H9 (cell line): ENCODE data around the gene GOLT1A. TPM values are rescaled to one million over a fixed set of nuclear protein-coding genes. Genes with fewer than 3 reads are reported as not detected.

Experiments used
- DNase-seq: peaks from one replicate; pipeline ENCODE4 v3.0.0-alpha.2; 2017
- H2AFZ ChIP-seq: one replicate; pipeline ENCODE4 v1.6.1; 2013; ENCODE audit warnings: mild to moderate bottlenecking, low read length, control low read depth, moderate library complexity
- H2AK5ac ChIP-seq: 2 replicates; pipeline ENCODE4 v1.6.1; 2013; ENCODE audit warnings: low read length, control low read depth, mixed read lengths; ENCODE audit not compliant: insufficient read length
- H2BK120ac ChIP-seq: one replicate; pipeline ENCODE4 v1.6.1; 2013; ENCODE audit warnings: low read depth, mild to moderate bottlenecking, low read length, control low read depth, inconsistent platforms; ENCODE audit not compliant: poor library complexity, severe bottlenecking
- H2BK12ac ChIP-seq: 2 replicates; pipeline ENCODE4 v1.6.1; 2013; ENCODE audit warnings: low read length, control low read depth, mixed read lengths, low read depth; ENCODE audit not compliant: insufficient read length
- H2BK15ac ChIP-seq: 2 replicates; pipeline ENCODE4 v1.6.1; 2013; ENCODE audit warnings: low read depth, low read length, control low read depth
- H2BK20ac ChIP-seq: one replicate; pipeline ENCODE4 v1.6.1; 2013; ENCODE audit warnings: low read depth, mild to moderate bottlenecking, low read length, control low read depth, inconsistent platforms; ENCODE audit not compliant: poor library complexity, severe bottlenecking
- H2BK5ac ChIP-seq: 2 replicates; pipeline ENCODE4 v1.6.1; 2013; ENCODE audit warnings: low read length, control low read depth, mixed read lengths; ENCODE audit not compliant: insufficient read length
- H3K14ac ChIP-seq: 2 replicates; pipeline ENCODE4 v1.6.1; 2013; ENCODE audit warnings: low read length, control low read depth; ENCODE audit not compliant: insufficient read depth
- H3K18ac ChIP-seq: 2 replicates; pipeline ENCODE4 v1.6.1; 2013; ENCODE audit warnings: low read depth, mild to moderate bottlenecking, mixed read lengths, low read length, control low read depth; ENCODE audit not compliant: insufficient read length
- H3K23ac ChIP-seq: 2 replicates; pipeline ENCODE4 v1.6.1; 2013; ENCODE audit warnings: low read length, control low read depth, mixed read lengths, low read depth; ENCODE audit not compliant: insufficient read length
- H3K23me2 ChIP-seq: 2 replicates; pipeline ENCODE4 v1.6.1; 2013; ENCODE audit warnings: low read depth, mild to moderate bottlenecking, mixed read lengths, low read length, control low read depth; ENCODE audit not compliant: insufficient read length, poor library complexity, severe bottlenecking
- H3K27ac ChIP-seq: 2 replicates; pipeline ENCODE4 v1.5.1; 2013; ENCODE audit warnings: low read length, control low read depth, mixed read lengths, low read depth; ENCODE audit not compliant: insufficient read length
- H3K27me3 ChIP-seq: 2 replicates; pipeline ENCODE4 v1.6.1; 2013; ENCODE audit warnings: low read length, control low read depth, inconsistent platforms; ENCODE audit not compliant: insufficient read depth
- H3K4ac ChIP-seq: 2 replicates; pipeline ENCODE4 v1.6.1; 2013; ENCODE audit warnings: low read depth, mild to moderate bottlenecking, control low read depth, inconsistent platforms, low read length, moderate library complexity
- H3K4me1 ChIP-seq: 2 replicates; pipeline ENCODE4 v1.6.1; 2013; ENCODE audit warnings: low read length, control low read depth, inconsistent platforms; ENCODE audit not compliant: insufficient read depth
- H3K4me2 ChIP-seq: 2 replicates; pipeline ENCODE4 v1.6.1; 2013; ENCODE audit warnings: low read length, control low read depth, mixed read lengths; ENCODE audit not compliant: insufficient read length, insufficient read depth
- H3K56ac ChIP-seq: 2 replicates; pipeline ENCODE4 v1.6.1; 2013; ENCODE audit warnings: low read depth, mild to moderate bottlenecking, mixed read lengths, low read length, control low read depth; ENCODE audit not compliant: insufficient read length
- H3K79me1 ChIP-seq: 2 replicates; pipeline ENCODE4 v1.6.1; 2013; ENCODE audit warnings: low read depth, mild to moderate bottlenecking, moderate library complexity, low read length, control low read depth, inconsistent platforms; ENCODE audit not compliant: insufficient read depth, poor library complexity, severe bottlenecking
- H3K79me2 ChIP-seq: 2 replicates; pipeline ENCODE4 v1.6.1; 2013; ENCODE audit warnings: low read length, control low read depth, inconsistent platforms; ENCODE audit not compliant: insufficient read depth
- H3K9ac ChIP-seq: 2 replicates; pipeline ENCODE4 v1.6.1; 2013; ENCODE audit warnings: low read length, control low read depth, mixed read lengths; ENCODE audit not compliant: insufficient read length; ENCODE audit errors: extremely low read depth
- H3K9me3 ChIP-seq: one replicate; pipeline ENCODE4 v1.6.1; 2013; ENCODE audit warnings: low read depth, low read length, inconsistent platforms; ENCODE audit not compliant: control insufficient read depth
- H3T11ph ChIP-seq: one replicate; pipeline ENCODE4 v1.6.1; 2013; ENCODE audit warnings: mild to moderate bottlenecking, low read length, control low read depth, inconsistent platforms
- H4K20me1 ChIP-seq: one replicate; pipeline ENCODE4 v1.6.1; 2013; ENCODE audit not compliant: control insufficient read depth, insufficient read length, insufficient read depth
- H4K5ac ChIP-seq: 2 replicates; pipeline ENCODE4 v1.6.1; 2013; ENCODE audit warnings: low read depth, mild to moderate bottlenecking, mixed read lengths, low read length, control low read depth; ENCODE audit not compliant: insufficient read length
- H4K8ac ChIP-seq: replicated peaks from 2 replicates; pipeline ENCODE4 v1.6.1; 2013; ENCODE audit warnings: low read length, control low read depth, mixed read lengths, low read depth; ENCODE audit not compliant: insufficient read length
- H4K91ac ChIP-seq: 2 replicates; pipeline ENCODE4 v1.6.1; 2013; ENCODE audit warnings: low read depth, mild to moderate bottlenecking, moderate library complexity, mixed read lengths, low read length, control low read depth; ENCODE audit not compliant: insufficient read length
- H3K27ac Mint-ChIP-seq, 3 experiments: 2 replicates in 2 of 3; 3 replicates in 1 of 3; pipeline ENCODE4 v1.8.0; 2020 to 2021; ENCODE audit warnings: mixed read lengths in 3 of 3, mild to moderate bottlenecking in 1 of 3, moderate library complexity in 1 of 3
- H3K27me3 Mint-ChIP-seq: 2 replicates; pipeline ENCODE4 v1.8.0; 2021; ENCODE audit warnings: low read depth, mild to moderate bottlenecking, moderate library complexity, mixed read lengths
- H3K36me3 Mint-ChIP-seq, 3 experiments: 2 replicates in 2 of 3; 3 replicates in 1 of 3; pipeline ENCODE4 v1.8.0; 2020 to 2021; ENCODE audit warnings: low read depth in 3 of 3, mixed read lengths in 3 of 3; ENCODE audit not compliant: insufficient read depth in 1 of 3
- H3K4me1 Mint-ChIP-seq, 2 experiments: 2 replicates each; pipeline ENCODE4 v1.8.0; 2020; ENCODE audit warnings: mixed read lengths in 2 of 2
- H3K4me3 Mint-ChIP-seq, 2 experiments: 2 replicates in 1 of 2; 3 replicates in 1 of 2; pipeline ENCODE4 v1.8.0; 2020 to 2021; ENCODE audit warnings: mild to moderate bottlenecking in 2 of 2, mixed read lengths in 2 of 2, moderate library complexity in 1 of 2
- H3K9me3 Mint-ChIP-seq, 2 experiments: 2 replicates in 1 of 2; 3 replicates in 1 of 2; pipeline ENCODE4 v1.8.0; 2020; ENCODE audit warnings: mild to moderate bottlenecking in 2 of 2, mixed read lengths in 2 of 2, moderate library complexity in 1 of 2
- CTCF ChIP-seq: fragments of 200-600 bp; sonication (generic); conservative IDR thresholded peaks from 3 replicates; pipeline ENCODE4 v1.8.0; 2021; ENCODE audit warnings: antibody characterized with exemption, mild to moderate bottlenecking
- WGBS: extraction: QIAGEN DNeasy Blood & Tissue Kit; methylation state at CpG from one replicate; pipeline ENCODE4 v1.1.7; 2013; ENCODE audit warnings: missing lambda C conversion rate, low lambda C conversion rate, mixed read lengths; ENCODE audit not compliant: insufficient read length; ENCODE audit errors: extremely low coverage; 5-methylcytosine and 5-hydroxymethylcytosine counted together
- total RNA-seq: library from RNA; stranded (reverse); gene quantifications from 2 replicates; pipeline ENCODE4 v1.2.1, GENCODE V29; 2021

The GOLT1A gene
- total RNA-seq, 1 experiment from 2014 or later, result 4.2 TPM

GRCh38 chr1:204246876-204247275 is 33.1 kb upstream of the GOLT1A start:
- no peak for DNase-seq
- Histone ChIP-seq H2BK15ac (no peak overlapping the region), H4K8ac (no peak overlapping the region), H2AFZ (no peak overlapping the region), H3K56ac (no peak overlapping the region), H2BK12ac (no peak overlapping the region), H4K91ac (no peak overlapping the region), H2AK5ac (no peak overlapping the region), H3K79me1 (no peaks in the 10 kb centered on the region), H2BK5ac (no peak overlapping the region), H3K14ac (no peak overlapping the region), H3K9me3 (no peaks in the 10 kb centered on the region), H3K23ac (no peak overlapping the region), H3K18ac (no peak overlapping the region), H2BK120ac (no peak overlapping the region), H3K4ac (no peak overlapping the region), H3K79me2 (no peaks in the 10 kb centered on the region), H4K5ac (no peak overlapping the region), H2BK20ac (no peak overlapping the region), H3K23me2 (no peaks in the 10 kb centered on the region), H3T11ph (no peak overlapping the region), H3K4me1 (peaks cover 6% of the 10 kb centered on the region; the same call in 1 of the 2 replicates), H3K27ac (no peak overlapping the region), H3K27me3 (no peaks in the 10 kb centered on the region), H3K9ac (no peak overlapping the region), H3K4me2 (no peak overlapping the region), H4K20me1 (peaks cover 2% of the 10 kb centered on the region)
- Mint-ChIP-seq H3K27ac (no peak overlapping the region), H3K27me3 (no peaks in the 10 kb centered on the region), H3K36me3 (peaks cover 0 to 5% (median 0%) of the 10 kb centered on the region in 3 experiments; a peak in 2 of 7 replicates), H3K9me3 (no peaks in the 10 kb centered on the region), H3K4me1 (peaks cover 12% of the 10 kb centered on the region in 2 experiments), H3K4me3 (no peak overlapping the region)
- no CpG with 5 or more reads among the region's 4 CpGs for WGBS
- no peak for TF ChIP-seq CTCF
